C4-2B (cell line): ENCODE results near the gene RTEL1.

Source experiments
- CTCF ChIP-seq: fragments of 450-650 bp; conservative IDR thresholded peaks from 2 replicates; pipeline ENCODE4 v1.5.1; 2017; ENCODE audit warnings: mild to moderate bottlenecking
- ZFX ChIP-seq: fragments of 450-650 bp; IDR thresholded peaks from 2 replicates; pipeline ENCODE4 v1.6.1; 2017

- TF ChIP-seq CTCF (no peak), ZFX (no peak)
Measured at GRCh38 chr20:63664861-63665594, 6.9 kb downstream of the RTEL1 start.
